Measurements from ENCODE around the gene CNOT4.
"Not testable (repeated sequence)": the region's sequence is repeated elsewhere in the genome, so short reads cannot be mapped to it uniquely, and the experiment has no call there.

The CNOT4 gene

GRCh38 chr7:135361788-135362187 is 148.1 kb downstream of the CNOT4 start:
- no peaks in the 10 kb centered on the region for H3K27me3 ChIP-seq (ENCODE audit: insufficient read depth, low read depth, severe bottlenecking)
- TF ChIP-seq CTCF (IDR thresholded peaks at IDR 0.05; ENCODE audit: low read depth, low read length) = peak; percentile 39
- H3K4me3 ChIP-seq (ENCODE audit: low read depth, low read length) = no peak overlapping the region
- H3K27ac ChIP-seq = no peak overlapping the region
- H3K9me3 ChIP-seq (ENCODE audit: severe bottlenecking) = no peaks in the 10 kb centered on the region
- peak; percentile 39 for DNase-seq
- no peaks in the 10 kb centered on the region; the same call in 1 of the 2 replicates for H3K36me3 ChIP-seq

GRCh38 chr7:135359615-135360014 is 150.3 kb downstream of the CNOT4 start:
- peak overlapping the region; percentile 33; the same call in 1 of the 2 replicates for H3K27ac ChIP-seq
- no peaks in the 10 kb centered on the region for H3K9me3 ChIP-seq (ENCODE audit: severe bottlenecking)
- H3K36me3 ChIP-seq = no peaks in the 10 kb centered on the region; the same call in 1 of the 2 replicates
- TF ChIP-seq CTCF (IDR thresholded peaks at IDR 0.05; ENCODE audit: low read depth, low read length) = no peak
- no peak overlapping the region for H3K4me3 ChIP-seq (ENCODE audit: low read depth, low read length)
- no peaks in the 10 kb centered on the region for H3K27me3 ChIP-seq (ENCODE audit: insufficient read depth, low read depth, severe bottlenecking)
- peak; percentile 60 for DNase-seq

GRCh38 chr7:135355377-135356048 is 154.4 kb downstream of the CNOT4 start:
- Histone ChIP-seq H3K27me3 (ENCODE audit: insufficient read depth, low read depth, severe bottlenecking) (no peaks in the 10 kb centered on the region), H3K27ac (no peak overlapping the region), H3K9me3 (ENCODE audit: severe bottlenecking) (no peaks in the 10 kb centered on the region), H3K4me3 (ENCODE audit: low read depth, low read length) (no peak overlapping the region), H3K36me3 (no peaks in the 10 kb centered on the region)
- no peak for DNase-seq
- TF ChIP-seq CTCF (IDR thresholded peaks at IDR 0.05; ENCODE audit: low read depth, low read length) = no peak

- no peak for TF ChIP-seq CTCF (IDR thresholded peaks at IDR 0.05; ENCODE audit: low read depth, low read length)
- Histone ChIP-seq H3K27me3 (ENCODE audit: insufficient read depth, low read depth, severe bottlenecking) (no peaks in the 10 kb centered on the region), H3K36me3 (no peaks in the 10 kb centered on the region), H3K9me3 (ENCODE audit: severe bottlenecking) (no peaks in the 10 kb centered on the region), H3K27ac (no peak overlapping the region), H3K4me3 (ENCODE audit: low read depth, low read length) (no peak overlapping the region)
- no peak for DNase-seq
Measured at GRCh38 chr7:135353832-135354231, 156.1 kb downstream of the CNOT4 start.

- no peaks in the 10 kb centered on the region for H3K27me3 ChIP-seq (ENCODE audit: insufficient read depth, low read depth, severe bottlenecking)
- TF ChIP-seq CTCF (IDR thresholded peaks at IDR 0.05; ENCODE audit: low read depth, low read length) = no peak
- H3K4me3 ChIP-seq (ENCODE audit: low read depth, low read length) = no peak overlapping the region
- no peaks in the 10 kb centered on the region for H3K36me3 ChIP-seq
- no peak for DNase-seq
- no peak overlapping the region for H3K27ac ChIP-seq
- no peaks in the 10 kb centered on the region for H3K9me3 ChIP-seq (ENCODE audit: severe bottlenecking)
Measured at GRCh38 chr7:135352285-135352684, 157.6 kb downstream of the CNOT4 start.

GRCh38 chr7:135351070-135351469 is 158.8 kb downstream of the CNOT4 start:
- not testable (repeated sequence) for H3K27me3 ChIP-seq (ENCODE audit: insufficient read depth, low read depth, severe bottlenecking); H3K4me3 ChIP-seq (ENCODE audit: low read depth, low read length); H3K36me3 ChIP-seq; H3K9me3 ChIP-seq (ENCODE audit: severe bottlenecking); H3K27ac ChIP-seq; DNase-seq

All from WERI-Rb-1 (cell line).